HUDEP-2 (cell line): ENCODE results near the gene SLC2A11.

Experiments
- DNase-seq, 76 experiments: peaks; one replicate each; lab custom pipeline; 2025; ENCODE audit not compliant: unreplicated experiment in 76 of 76; lab: John Stamatoyannopoulos, UW

Gene SLC2A11

GRCh38 chr22:23857606-23858483 is at the start of gene SLC2A11:
Gene SLC2A11, plus strand, starts transcription at chr22:23857875. Its CDS starts 125 bp downstream, at chr22:23858000.
- DNase-seq = peak; percentile 37 to 96 (median 90)

- no peak for DNase-seq
Measured at GRCh38 chr22:23812378-23812777, 45.3 kb upstream of the SLC2A11 start.

GRCh38 chr22:23815541-23816155 is 42.0 kb upstream of the SLC2A11 start:
- DNase-seq = no peak

GRCh38 chr22:23816156-23816976 is 41.3 kb upstream of the SLC2A11 start:
- DNase-seq = no peak

- no peak for DNase-seq
Measured at GRCh38 chr22:23817146-23817545, 40.5 kb upstream of the SLC2A11 start.

- DNase-seq = no peak
Measured at GRCh38 chr22:23818541-23818940, 39.1 kb upstream of the SLC2A11 start.

- no peak for DNase-seq
Measured at GRCh38 chr22:23820748-23821211, 36.9 kb upstream of the SLC2A11 start.

- DNase-seq = no peak
Measured at GRCh38 chr22:23822101-23822671, 35.5 kb upstream of the SLC2A11 start.

GRCh38 chr22:23823331-23823791 is 34.3 kb upstream of the SLC2A11 start:
- DNase-seq = no peak

GRCh38 chr22:23824476-23825245 is 33.0 kb upstream of the SLC2A11 start:
- no peak for DNase-seq

GRCh38 chr22:23825246-23825905 is 32.3 kb upstream of the SLC2A11 start:
- no peak for DNase-seq

- DNase-seq = no peak
Measured at GRCh38 chr22:23826510-23827350, 30.9 kb upstream of the SLC2A11 start.

GRCh38 chr22:23827351-23827995 is 30.2 kb upstream of the SLC2A11 start:
- no peak for DNase-seq

- DNase-seq = no peak
Measured at GRCh38 chr22:23828800-23829680, 28.6 kb upstream of the SLC2A11 start.

- DNase-seq = no peak
Measured at GRCh38 chr22:23829845-23830372, 27.8 kb upstream of the SLC2A11 start.

GRCh38 chr22:23831261-23831660 is 26.4 kb upstream of the SLC2A11 start:
- no peak for DNase-seq

GRCh38 chr22:23831781-23832180 is 25.9 kb upstream of the SLC2A11 start:
- DNase-seq = no peak
